HL-60 (cell line): ENCODE measurements around the gene AMT.

ENCODE experiments used
- POLR2AphosphoS5 ChIP-seq: IDR thresholded peaks from 2 replicates; pipeline ENCODE4 v1.6.1; 2012; ENCODE audit warnings: low read depth
- SPI1 ChIP-seq: IDR thresholded peaks from 2 replicates; pipeline ENCODE4 v1.6.1; 2012; ENCODE audit warnings: low read depth, mild to moderate bottlenecking, borderline replicate concordance
- TF ChIP-seq, protein P1 (sequence below): IDR thresholded peaks from one replicate; pipeline ENCODE4 v1.5.1; 2011; ENCODE audit warnings: low read length, control low read depth, inconsistent platforms; ENCODE audit not compliant: insufficient read depth
- TF ChIP-seq, protein P2 (sequence below): IDR thresholded peaks from 2 replicates; pipeline ENCODE4 v1.6.1; 2012; ENCODE audit warnings: low read depth; ENCODE audit not compliant: insufficient replicate concordance

DNA sequence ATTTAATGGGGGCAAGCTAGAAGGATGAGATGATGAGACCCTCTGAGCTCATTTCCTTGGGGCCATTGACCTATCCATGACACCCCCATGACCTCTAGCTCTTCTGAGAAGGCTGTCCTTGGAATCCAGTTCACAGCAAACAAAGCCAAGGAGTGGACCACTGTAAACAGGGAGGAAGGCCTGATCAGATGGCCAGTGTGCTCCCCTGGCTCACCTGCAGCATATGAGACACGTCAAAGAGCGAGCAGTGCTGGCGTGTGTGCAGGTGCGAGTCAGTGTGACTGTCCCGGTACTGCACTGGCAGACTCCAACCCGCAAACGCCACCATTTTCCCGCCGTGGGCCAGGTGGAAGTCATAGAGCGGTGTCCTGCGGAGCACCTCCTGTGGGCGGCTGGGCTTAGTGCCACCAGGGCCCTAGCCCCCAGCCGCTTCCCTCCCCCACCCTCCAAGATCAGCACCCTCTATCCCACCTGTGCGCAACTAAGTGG lies 339 bp downstream of the AMT start:
- TF ChIP-seq, protein P1, sequence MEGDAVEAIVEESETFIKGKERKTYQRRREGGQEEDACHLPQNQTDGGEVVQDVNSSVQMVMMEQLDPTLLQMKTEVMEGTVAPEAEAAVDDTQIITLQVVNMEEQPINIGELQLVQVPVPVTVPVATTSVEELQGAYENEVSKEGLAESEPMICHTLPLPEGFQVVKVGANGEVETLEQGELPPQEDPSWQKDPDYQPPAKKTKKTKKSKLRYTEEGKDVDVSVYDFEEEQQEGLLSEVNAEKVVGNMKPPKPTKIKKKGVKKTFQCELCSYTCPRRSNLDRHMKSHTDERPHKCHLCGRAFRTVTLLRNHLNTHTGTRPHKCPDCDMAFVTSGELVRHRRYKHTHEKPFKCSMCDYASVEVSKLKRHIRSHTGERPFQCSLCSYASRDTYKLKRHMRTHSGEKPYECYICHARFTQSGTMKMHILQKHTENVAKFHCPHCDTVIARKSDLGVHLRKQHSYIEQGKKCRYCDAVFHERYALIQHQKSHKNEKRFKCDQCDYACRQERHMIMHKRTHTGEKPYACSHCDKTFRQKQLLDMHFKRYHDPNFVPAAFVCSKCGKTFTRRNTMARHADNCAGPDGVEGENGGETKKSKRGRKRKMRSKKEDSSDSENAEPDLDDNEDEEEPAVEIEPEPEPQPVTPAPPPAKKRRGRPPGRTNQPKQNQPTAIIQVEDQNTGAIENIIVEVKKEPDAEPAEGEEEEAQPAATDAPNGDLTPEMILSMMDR = no peak
- TF ChIP-seq POLR2AphosphoS5 = no peak
- TF ChIP-seq, protein P2, sequence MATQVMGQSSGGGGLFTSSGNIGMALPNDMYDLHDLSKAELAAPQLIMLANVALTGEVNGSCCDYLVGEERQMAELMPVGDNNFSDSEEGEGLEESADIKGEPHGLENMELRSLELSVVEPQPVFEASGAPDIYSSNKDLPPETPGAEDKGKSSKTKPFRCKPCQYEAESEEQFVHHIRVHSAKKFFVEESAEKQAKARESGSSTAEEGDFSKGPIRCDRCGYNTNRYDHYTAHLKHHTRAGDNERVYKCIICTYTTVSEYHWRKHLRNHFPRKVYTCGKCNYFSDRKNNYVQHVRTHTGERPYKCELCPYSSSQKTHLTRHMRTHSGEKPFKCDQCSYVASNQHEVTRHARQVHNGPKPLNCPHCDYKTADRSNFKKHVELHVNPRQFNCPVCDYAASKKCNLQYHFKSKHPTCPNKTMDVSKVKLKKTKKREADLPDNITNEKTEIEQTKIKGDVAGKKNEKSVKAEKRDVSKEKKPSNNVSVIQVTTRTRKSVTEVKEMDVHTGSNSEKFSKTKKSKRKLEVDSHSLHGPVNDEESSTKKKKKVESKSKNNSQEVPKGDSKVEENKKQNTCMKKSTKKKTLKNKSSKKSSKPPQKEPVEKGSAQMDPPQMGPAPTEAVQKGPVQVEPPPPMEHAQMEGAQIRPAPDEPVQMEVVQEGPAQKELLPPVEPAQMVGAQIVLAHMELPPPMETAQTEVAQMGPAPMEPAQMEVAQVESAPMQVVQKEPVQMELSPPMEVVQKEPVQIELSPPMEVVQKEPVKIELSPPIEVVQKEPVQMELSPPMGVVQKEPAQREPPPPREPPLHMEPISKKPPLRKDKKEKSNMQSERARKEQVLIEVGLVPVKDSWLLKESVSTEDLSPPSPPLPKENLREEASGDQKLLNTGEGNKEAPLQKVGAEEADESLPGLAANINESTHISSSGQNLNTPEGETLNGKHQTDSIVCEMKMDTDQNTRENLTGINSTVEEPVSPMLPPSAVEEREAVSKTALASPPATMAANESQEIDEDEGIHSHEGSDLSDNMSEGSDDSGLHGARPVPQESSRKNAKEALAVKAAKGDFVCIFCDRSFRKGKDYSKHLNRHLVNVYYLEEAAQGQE = no peak
- no peak for TF ChIP-seq SPI1
